Activated B cell treated with CpG ODN at 0.5 μM for 24 hours (primary cell): ENCODE measurements around the gene MMP11. TPM values are rescaled to one million over a fixed set of nuclear protein-coding genes. Genes with fewer than 3 reads are reported as not detected.
A peak's percentile ranks its signal among the peaks of the same experiment; 100 is the strongest.

Source experiments
- ATAC-seq: fragments of 200-7000 bp; cut with Tn5 transposase; one replicate; pipeline ENCODE4 v1.10.0; 2021; ENCODE audit warnings: low read depth, mild to moderate bottlenecking, moderate library complexity
- CTCF ChIA-PET: fragments of 350-600 bp; sonication (Branson Sonifier 250); formaldehyde crosslinking; loops from one replicate; lab custom pipeline; 2021; ENCODE audit warnings: antibody characterized with exemption; lab: Charles Lee
- POLR2A ChIA-PET: fragments of 350-600 bp; sonication (Branson Sonifier 250); formaldehyde crosslinking; loops from one replicate; lab custom pipeline; 2021; ENCODE audit warnings: antibody characterized with exemption; lab: Charles Lee
- DNase-seq: peaks from one replicate; pipeline ENCODE4 v3.0.0; 2022
- H3K27ac Mint-ChIP-seq: one replicate; pipeline ENCODE4 v1.8.0; 2020; ENCODE audit warnings: mixed read lengths
- H3K27me3 Mint-ChIP-seq: one replicate; pipeline ENCODE4 v1.8.0; 2021; ENCODE audit warnings: mixed read lengths
- H3K36me3 Mint-ChIP-seq: one replicate; pipeline ENCODE4 v1.8.0; 2021; ENCODE audit warnings: low read depth, mixed read lengths
- H3K4me1 Mint-ChIP-seq: one replicate; pipeline ENCODE4 v1.8.0; 2021; ENCODE audit warnings: mixed read lengths
- H3K4me3 Mint-ChIP-seq: one replicate; pipeline ENCODE4 v1.8.0; 2020; ENCODE audit warnings: mild to moderate bottlenecking, mixed read lengths
- H3K9me3 Mint-ChIP-seq: one replicate; pipeline ENCODE4 v1.8.0; 2020; ENCODE audit warnings: mixed read lengths
- intact Hi-C: fragments of 100-400 bp; cut with micrococcal nuclease; formaldehyde crosslinking; loops from one replicate; pipeline ENCODE4 v1.15.1; 2024
- total RNA-seq: library from RNA; stranded (reverse); gene quantifications from 2 replicates; pipeline ENCODE4 v1.2.3, GENCODE V29; 2022
- TF ChIP-seq, protein P1 (sequence below): fragments of 200-600 bp; IDR thresholded peaks from one replicate; pipeline ENCODE4 v1.8.0; 2022; ENCODE audit warnings: antibody characterized with exemption, mild to moderate bottlenecking

MMP11 gene
- total RNA-seq, 1 donor from 2014 or later = 3.6 TPM

DNA sequence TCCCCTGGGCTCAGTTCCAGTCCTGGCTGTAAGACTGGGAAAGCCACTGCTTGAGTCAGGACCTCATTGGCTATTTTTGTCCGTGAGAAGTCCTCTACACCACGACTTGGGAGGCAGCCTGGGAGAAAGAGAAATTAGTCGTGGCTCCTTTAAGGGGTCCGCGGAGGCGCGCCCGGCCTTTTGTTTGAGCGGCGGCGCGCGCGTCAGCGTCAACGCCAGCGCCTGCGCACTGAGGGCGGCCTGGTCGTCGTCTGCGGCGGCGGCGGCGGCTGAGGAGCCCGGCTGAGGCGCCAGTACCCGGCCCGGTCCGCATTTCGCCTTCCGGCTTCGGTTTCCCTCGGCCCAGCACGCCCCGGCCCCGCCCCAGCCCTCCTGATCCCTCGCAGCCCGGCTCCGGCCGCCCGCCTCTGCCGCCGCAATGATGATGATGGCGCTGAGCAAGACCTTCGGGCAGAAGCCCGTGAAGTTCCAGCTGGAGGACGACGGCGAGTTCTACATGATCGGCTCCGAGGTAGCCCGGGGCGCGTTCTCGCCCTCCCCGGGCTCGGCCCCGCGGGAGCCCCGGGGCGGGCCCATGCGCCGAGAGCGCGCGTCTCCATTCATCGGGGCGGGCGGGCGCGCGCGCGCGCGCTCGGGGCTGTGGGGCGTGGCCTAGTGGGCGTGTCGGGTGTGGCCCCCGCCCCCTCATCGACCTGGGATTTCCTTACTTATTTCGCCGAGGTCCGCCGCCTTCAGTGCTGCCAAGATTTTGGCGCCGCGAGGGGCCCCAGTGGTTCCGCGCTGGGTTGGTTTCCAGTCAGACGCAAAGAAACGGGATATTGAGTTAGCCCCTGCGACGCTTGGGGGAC lies 14.3 kb downstream of the MMP11 start, which contains the start of gene SMARCB1:
Gene SMARCB1, plus strand, starts transcription at position 215 of the 848 bp plus-strand sequence. Its CDS starts 204 bp downstream, at position 419.
- peak; percentile 85 for ATAC-seq
- Mint-ChIP-seq H3K27me3 (no peaks in the 10 kb centered on the region), H3K36me3 (peaks cover 27% of the 10 kb centered on the region), H3K27ac (peak within 1 kb of the TSS; percentile 88), H3K4me1 (peaks cover 51% of the 10 kb centered on the region), H3K4me3 (peak within 1 kb of the TSS; percentile 90), H3K9me3 (no peaks in the 10 kb centered on the region)
- ChIA-PET POLR2A (interaction anchor here (0.8 to 3.2 kb wide), 11 partner anchors 9 to 70 kb away, joined by 3 to 20 read pairs (median 6); partner anchors contain the start of genes DERL3, MMP11, SLC2A11 and VPREB3), CTCF (interaction anchor here (1.2 to 1.4 kb wide), 2 partner anchors 15 to 63 kb away, joined by 4 read pairs; partner anchors contain the start of gene MMP11)
- DNase-seq = peak; percentile 89
- intact Hi-C loops = loop anchor here (1.0 to 5.0 kb wide), 6 partner anchors 13 to 125 kb away; partner anchors contain the start of gene DERL3
- TF ChIP-seq, protein P1, sequence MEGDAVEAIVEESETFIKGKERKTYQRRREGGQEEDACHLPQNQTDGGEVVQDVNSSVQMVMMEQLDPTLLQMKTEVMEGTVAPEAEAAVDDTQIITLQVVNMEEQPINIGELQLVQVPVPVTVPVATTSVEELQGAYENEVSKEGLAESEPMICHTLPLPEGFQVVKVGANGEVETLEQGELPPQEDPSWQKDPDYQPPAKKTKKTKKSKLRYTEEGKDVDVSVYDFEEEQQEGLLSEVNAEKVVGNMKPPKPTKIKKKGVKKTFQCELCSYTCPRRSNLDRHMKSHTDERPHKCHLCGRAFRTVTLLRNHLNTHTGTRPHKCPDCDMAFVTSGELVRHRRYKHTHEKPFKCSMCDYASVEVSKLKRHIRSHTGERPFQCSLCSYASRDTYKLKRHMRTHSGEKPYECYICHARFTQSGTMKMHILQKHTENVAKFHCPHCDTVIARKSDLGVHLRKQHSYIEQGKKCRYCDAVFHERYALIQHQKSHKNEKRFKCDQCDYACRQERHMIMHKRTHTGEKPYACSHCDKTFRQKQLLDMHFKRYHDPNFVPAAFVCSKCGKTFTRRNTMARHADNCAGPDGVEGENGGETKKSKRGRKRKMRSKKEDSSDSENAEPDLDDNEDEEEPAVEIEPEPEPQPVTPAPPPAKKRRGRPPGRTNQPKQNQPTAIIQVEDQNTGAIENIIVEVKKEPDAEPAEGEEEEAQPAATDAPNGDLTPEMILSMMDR = no peak

DNA sequence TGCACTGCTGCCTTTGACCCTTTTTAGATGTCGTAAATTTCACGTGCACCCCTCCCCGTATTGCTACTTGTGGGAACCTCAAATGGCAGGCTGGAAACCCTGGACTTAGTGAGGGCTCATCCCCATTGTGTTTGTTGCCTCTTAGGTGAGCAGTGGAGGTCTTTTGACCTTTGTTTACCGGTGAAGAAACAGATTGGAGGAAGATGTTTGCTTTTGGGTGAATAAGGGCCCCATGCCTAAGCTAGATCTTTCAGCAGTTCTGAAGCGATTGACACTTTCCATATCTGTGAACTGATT lies 14.9 kb downstream of the MMP11 start:
- peak overlapping the region; percentile 88 for H3K27ac Mint-ChIP-seq
- H3K4me3 Mint-ChIP-seq = peak overlapping the region; percentile 90
- ATAC-seq (no peak), DNase-seq (no peak)
- ChIA-PET POLR2A (interaction anchor here (1.0 to 3.2 kb wide), 10 partner anchors 10 to 70 kb away, joined by 3 to 20 read pairs (median 7); partner anchors contain the start of genes DERL3, MMP11, SLC2A11 and VPREB3), CTCF (interaction anchor here (1.2 to 1.4 kb wide), 2 partner anchors 16 to 62 kb away, joined by 4 read pairs; partner anchors contain the start of gene MMP11)
- no peaks in the 10 kb centered on the region for H3K9me3 Mint-ChIP-seq
- peaks cover 51% of the 10 kb centered on the region for H3K4me1 Mint-ChIP-seq
- H3K36me3 Mint-ChIP-seq = peaks cover 30% of the 10 kb centered on the region
- TF ChIP-seq, protein P1 = no peak
- H3K27me3 Mint-ChIP-seq = no peaks in the 10 kb centered on the region
- intact Hi-C loops = loop anchor here (1.0 to 5.0 kb wide), 4 partner anchors 13 to 125 kb away; partner anchors contain the start of gene DERL3

DNA sequence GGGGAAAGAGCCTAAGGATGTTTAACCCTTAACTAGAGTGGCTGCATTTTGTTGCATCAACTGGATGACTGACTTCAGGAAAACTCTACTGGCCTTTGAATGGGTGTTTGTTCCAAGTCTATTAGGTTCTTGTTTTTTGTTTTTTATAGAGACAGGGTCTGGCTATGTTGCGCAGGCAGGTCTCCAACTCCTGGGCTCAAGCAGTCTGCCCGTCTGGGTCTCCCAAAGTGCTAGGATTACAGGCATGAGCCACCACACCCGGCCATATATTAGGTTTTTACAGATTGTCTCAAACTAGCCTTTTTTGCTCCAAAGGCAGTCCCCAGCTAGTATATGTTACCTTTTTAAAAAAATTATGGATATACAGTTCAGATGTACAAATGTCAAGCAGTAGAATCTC lies 15.3 kb downstream of the MMP11 start:
- no peak for DNase-seq
- ATAC-seq = no peak
- Mint-ChIP-seq H3K36me3 (peaks cover 33% of the 10 kb centered on the region), H3K4me3 (peak overlapping the region; percentile 90), H3K27me3 (no peaks in the 10 kb centered on the region), H3K4me1 (peaks cover 51% of the 10 kb centered on the region), H3K27ac (peak overlapping the region; percentile 88), H3K9me3 (no peaks in the 10 kb centered on the region)
- ChIA-PET CTCF (interaction anchor here (1.2 to 1.4 kb wide), 2 partner anchors 16 to 62 kb away, joined by 4 read pairs; partner anchors contain the start of gene MMP11), POLR2A (interaction anchor here (0.6 to 3.2 kb wide), 9 partner anchors 12 to 70 kb away, joined by 4 to 20 read pairs (median 8); partner anchors contain the start of genes DERL3, MMP11, SLC2A11 and VPREB3)
- TF ChIP-seq, protein P1 = no peak
- intact Hi-C loops = loop anchor here (1.0 to 5.0 kb wide), 4 partner anchors 12 to 124 kb away; partner anchors contain the start of gene DERL3

DNA sequence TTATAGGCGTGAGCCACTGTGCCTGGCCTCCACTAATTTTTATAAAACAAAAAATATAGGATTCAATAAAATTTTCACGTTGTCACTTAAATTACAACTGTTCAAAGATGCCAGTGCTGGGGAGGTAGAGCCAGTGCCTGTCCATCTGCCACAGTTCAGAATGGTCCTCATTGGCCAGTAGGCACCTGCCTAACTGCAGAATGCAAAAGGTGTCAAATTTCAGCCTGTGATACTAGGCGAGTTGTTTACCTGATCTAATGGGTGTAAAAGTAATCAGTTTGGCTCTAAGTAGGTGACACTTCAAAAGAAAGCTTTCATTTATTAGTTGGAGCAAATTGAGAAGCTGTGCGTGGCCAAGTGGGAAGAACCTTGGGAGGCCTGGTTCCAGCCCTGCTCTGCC lies 16.5 kb downstream of the MMP11 start:
- CTCF ChIA-PET = interaction anchor here (0.7 kb wide), 1 partner anchor 57 kb away, joined by 3 read pairs; no protein-coding TSS in a partner anchor
- no peak for ATAC-seq
- TF ChIP-seq, protein P1 = no peak
- no peaks in the 10 kb centered on the region for H3K9me3 Mint-ChIP-seq
- intact Hi-C loops = loop anchor here (5.0 kb wide), 1 partner anchor 123 kb away; no protein-coding TSS in a partner anchor
- POLR2A ChIA-PET = interaction anchor here (0.6 to 3.2 kb wide), 4 partner anchors 10 to 99 kb away, joined by 3 to 18 read pairs (median 4); partner anchors contain the start of gene SLC2A11
- H3K36me3 Mint-ChIP-seq = peaks cover 45% of the 10 kb centered on the region
- peak overlapping the region; percentile 53 for H3K4me3 Mint-ChIP-seq
- peaks cover 53% of the 10 kb centered on the region for H3K4me1 Mint-ChIP-seq
- no peak overlapping the region for H3K27ac Mint-ChIP-seq
- H3K27me3 Mint-ChIP-seq = no peaks in the 10 kb centered on the region
- no peak for DNase-seq
